ENCODE results near the gene CAMSAP1.

CAMSAP1 gene

DNA sequence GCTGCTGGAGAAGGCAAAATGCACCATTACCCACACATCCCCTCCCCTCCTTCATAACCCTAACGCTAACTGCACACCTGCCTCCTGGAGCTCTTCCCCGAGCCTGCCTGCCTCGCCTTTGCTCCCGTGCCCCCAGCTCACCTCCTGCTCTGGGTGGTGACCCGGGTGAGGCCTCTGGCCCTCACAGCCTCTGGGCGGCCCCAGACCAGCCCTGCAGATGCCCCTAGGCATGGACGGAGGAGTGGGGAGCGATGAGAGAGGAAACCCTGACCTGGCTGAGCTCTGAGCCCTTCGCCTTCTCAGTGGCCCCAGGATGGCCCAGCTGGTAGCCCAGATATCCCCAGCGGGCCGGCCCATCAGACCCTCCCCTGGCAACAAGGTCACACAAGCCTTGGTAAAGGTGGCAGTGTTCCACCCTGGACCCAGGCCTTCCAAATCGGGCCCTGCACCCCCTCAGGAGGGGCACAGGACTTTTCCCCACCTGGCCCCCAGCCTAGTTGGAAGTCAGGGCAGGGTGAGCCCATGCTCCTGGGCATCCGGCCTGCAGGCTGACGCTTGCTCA lies 14.5 kb upstream of the CAMSAP1 start:
- Histone ChIP-seq H2AK5ac (ENCODE audit: low read length, severe bottlenecking) (no peak overlapping the region), H3K23ac (ENCODE audit: low read length in 2 of 2) (no peak overlapping the region), H2AFZ (ENCODE audit: low read depth, low read length) (no peak overlapping the region), H3K4me2 (ENCODE audit: low read length, poor library complexity, severe bottlenecking) (no peak overlapping the region), H3K79me1 (replicated peaks; ENCODE audit: low read length, poor library complexity, severe bottlenecking) (no peaks in the 10 kb centered on the region), H3K4me3 (ENCODE audit: insufficient read depth in 1 of 2, low read depth in 1 of 2, low read length in 2 of 2) (no peak overlapping the region), H3K27me3 (ENCODE audit: control insufficient read depth in 1 of 2, insufficient read depth in 1 of 2, low read length in 2 of 2) (no peaks in the 10 kb centered on the region), H3K18ac (ENCODE audit: low read depth in 1 of 2, low read length in 2 of 2) (no peak overlapping the region), H2BK5ac (ENCODE audit: low read depth, low read length, poor library complexity, severe bottlenecking) (no peak overlapping the region), H3K14ac (ENCODE audit: low read length in 2 of 2) (no peak overlapping the region), H3K9ac (ENCODE audit: low read length) (no peak overlapping the region), H2BK120ac (ENCODE audit: low read depth, low read length) (no peak overlapping the region), H3K4ac (ENCODE audit: low read depth in 1 of 2, low read length in 2 of 2) (no peak overlapping the region), H2BK12ac (ENCODE audit: low read length in 2 of 2) (no peak overlapping the region), H3K36me3 (ENCODE audit: control insufficient read depth in 1 of 2, insufficient read depth in 2 of 2, low read depth in 1 of 2, low read length in 2 of 2) (peaks cover 0 to 15% of the 10 kb centered on the region in 2 experiments), H4K8ac (ENCODE audit: low read length) (peak overlapping the region; percentile 53), H3K9me3 (ENCODE audit: control insufficient read depth, low read length) (peaks cover 11% of the 10 kb centered on the region), H3K27ac (ENCODE audit: low read length, poor library complexity, severe bottlenecking) (no peak overlapping the region), H4K91ac (ENCODE audit: low read length) (no peak overlapping the region), H2BK15ac (ENCODE audit: low read depth, poor library complexity, severe bottlenecking) (peak overlapping the region; percentile 41), H3K4me1 (ENCODE audit: control insufficient read depth, insufficient read depth, low read depth, low read length) (peaks cover 7% of the 10 kb centered on the region)
- WGBS: 94% methylated on average over 14 of the region's 14 CpGs
- DNase-seq: no peak

DNA sequence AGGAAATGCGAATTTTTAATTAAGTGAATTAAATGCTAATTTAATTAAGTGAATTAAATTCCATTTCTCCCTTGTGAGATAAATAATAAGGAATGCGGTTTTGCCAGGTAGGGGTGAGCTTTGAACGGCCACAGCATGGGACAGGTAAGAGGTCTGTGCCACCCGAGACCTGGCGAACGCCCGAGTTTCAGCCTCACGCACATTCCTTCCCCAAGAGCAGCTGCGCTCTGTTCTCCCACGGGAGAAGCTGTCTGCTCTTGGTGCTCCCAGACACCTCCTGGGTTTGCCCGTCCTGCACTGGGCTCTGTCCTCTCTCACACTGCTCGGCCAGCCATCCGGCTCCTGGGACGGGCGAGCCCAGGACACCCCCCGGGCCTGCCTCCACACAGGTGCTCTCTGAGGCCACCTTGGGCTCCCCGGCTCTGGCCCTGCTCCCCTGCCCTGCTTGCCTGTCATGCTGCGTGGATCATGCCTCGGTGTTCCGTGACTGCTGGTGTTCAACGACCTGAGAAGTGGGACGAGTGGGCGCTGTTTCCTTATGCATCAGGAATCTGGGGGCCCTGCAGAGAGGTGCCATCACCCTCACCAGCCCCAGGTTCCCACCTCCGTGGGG lies 13.7 kb upstream of the CAMSAP1 start:
- no peaks in the 10 kb centered on the region for H3K4me1 ChIP-seq (ENCODE audit: control insufficient read depth, insufficient read depth, low read depth, low read length)
- H3K23ac ChIP-seq (ENCODE audit: low read length in 2 of 2): no peak overlapping the region
- no peak overlapping the region for H4K8ac ChIP-seq (ENCODE audit: low read length)
- H3K27ac ChIP-seq (ENCODE audit: low read length, poor library complexity, severe bottlenecking): no peak overlapping the region
- H2BK5ac ChIP-seq (ENCODE audit: low read depth, low read length, poor library complexity, severe bottlenecking): no peak overlapping the region
- H2BK120ac ChIP-seq (ENCODE audit: low read depth, low read length): no peak overlapping the region
- DNase-seq: no peak
- no peak overlapping the region for H3K18ac ChIP-seq (ENCODE audit: low read depth in 1 of 2, low read length in 2 of 2)
- no peak overlapping the region for H3K14ac ChIP-seq (ENCODE audit: low read length in 2 of 2)
- no peak overlapping the region for H2AK5ac ChIP-seq (ENCODE audit: low read length, severe bottlenecking)
- 91% methylated on average over 23 of the region's 24 CpGs for WGBS
- no peaks in the 10 kb centered on the region for H3K79me1 ChIP-seq (replicated peaks; ENCODE audit: low read length, poor library complexity, severe bottlenecking)
- no peak overlapping the region for H4K91ac ChIP-seq (ENCODE audit: low read length)
- peaks cover 6 to 14% of the 10 kb centered on the region in 2 experiments for H3K36me3 ChIP-seq (ENCODE audit: control insufficient read depth in 1 of 2, insufficient read depth in 2 of 2, low read depth in 1 of 2, low read length in 2 of 2)
- H2BK12ac ChIP-seq (ENCODE audit: low read length in 2 of 2): no peak overlapping the region
- H3K9me3 ChIP-seq (ENCODE audit: control insufficient read depth, low read length): peaks cover 19% of the 10 kb centered on the region
- no peak overlapping the region for H3K9ac ChIP-seq (ENCODE audit: low read length)
- H3K4me3 ChIP-seq (ENCODE audit: insufficient read depth in 1 of 2, low read depth in 1 of 2, low read length in 2 of 2): no peak overlapping the region
- no peak overlapping the region for H3K4me2 ChIP-seq (ENCODE audit: low read length, poor library complexity, severe bottlenecking)
- no peak overlapping the region for H2BK15ac ChIP-seq (ENCODE audit: low read depth, poor library complexity, severe bottlenecking)
- no peak overlapping the region for H2AFZ ChIP-seq (ENCODE audit: low read depth, low read length)
- H3K27me3 ChIP-seq (ENCODE audit: control insufficient read depth in 1 of 2, insufficient read depth in 1 of 2, low read length in 2 of 2): no peaks in the 10 kb centered on the region
- no peak overlapping the region for H3K4ac ChIP-seq (ENCODE audit: low read depth in 1 of 2, low read length in 2 of 2)

DNA sequence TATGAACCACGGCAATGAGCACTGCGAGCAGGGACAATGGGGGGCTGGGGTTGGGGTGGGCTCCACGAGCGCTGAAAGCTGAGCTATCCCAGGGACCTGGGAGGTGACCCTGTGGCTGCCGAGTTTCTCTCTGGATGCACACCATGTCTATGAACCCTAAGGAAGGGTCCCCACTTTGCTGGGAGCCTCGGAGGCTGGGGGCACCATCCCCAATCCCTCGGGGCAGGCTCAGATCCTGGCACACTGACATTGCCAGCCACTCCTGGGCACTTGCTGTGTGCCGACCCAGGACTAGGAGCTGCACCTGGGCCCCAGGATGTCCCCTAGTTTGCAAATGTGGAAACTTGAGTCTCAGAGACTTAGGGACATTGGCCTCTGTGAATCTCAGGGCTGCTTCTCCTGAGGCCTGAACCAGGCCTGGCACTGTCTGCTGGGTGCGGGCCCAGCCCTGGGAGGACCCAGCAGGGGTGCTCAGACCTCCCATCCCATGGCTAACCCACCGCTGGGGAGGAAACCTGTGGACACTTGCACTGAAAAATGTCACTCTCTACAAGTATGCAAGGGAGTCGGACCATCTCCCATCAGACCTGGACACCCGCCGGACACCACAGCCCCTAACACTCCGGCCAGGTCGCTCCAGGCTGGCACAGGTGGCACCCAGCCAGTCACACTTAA lies 13.0 kb upstream of the CAMSAP1 start:
- Histone ChIP-seq H2BK120ac (ENCODE audit: low read depth, low read length) (no peak overlapping the region), H3K79me1 (replicated peaks; ENCODE audit: low read length, poor library complexity, severe bottlenecking) (peaks cover under 1% of the 10 kb centered on the region), H2AK5ac (ENCODE audit: low read length, severe bottlenecking) (no peak overlapping the region), H3K9me3 (ENCODE audit: control insufficient read depth, low read length) (peaks cover 26% of the 10 kb centered on the region), H2BK5ac (ENCODE audit: low read depth, low read length, poor library complexity, severe bottlenecking) (no peak overlapping the region), H3K23ac (ENCODE audit: low read length in 2 of 2) (no peak overlapping the region), H3K4me1 (ENCODE audit: control insufficient read depth, insufficient read depth, low read depth, low read length) (no peaks in the 10 kb centered on the region), H4K91ac (ENCODE audit: low read length) (no peak overlapping the region), H2BK15ac (ENCODE audit: low read depth, poor library complexity, severe bottlenecking) (no peak overlapping the region), H3K14ac (ENCODE audit: low read length in 2 of 2) (no peak overlapping the region), H3K18ac (ENCODE audit: low read depth in 1 of 2, low read length in 2 of 2) (no peak overlapping the region), H3K36me3 (ENCODE audit: control insufficient read depth in 1 of 2, insufficient read depth in 2 of 2, low read depth in 1 of 2, low read length in 2 of 2) (peaks cover 12 to 13% of the 10 kb centered on the region in 2 experiments), H3K4ac (ENCODE audit: low read depth in 1 of 2, low read length in 2 of 2) (no peak overlapping the region), H3K27ac (ENCODE audit: low read length, poor library complexity, severe bottlenecking) (no peak overlapping the region), H2AFZ (ENCODE audit: low read depth, low read length) (no peak overlapping the region), H2BK12ac (ENCODE audit: low read length in 2 of 2) (no peak overlapping the region), H4K8ac (ENCODE audit: low read length) (no peak overlapping the region), H3K4me3 (ENCODE audit: insufficient read depth in 1 of 2, low read depth in 1 of 2, low read length in 2 of 2) (no peak overlapping the region), H3K4me2 (ENCODE audit: low read length, poor library complexity, severe bottlenecking) (no peak overlapping the region), H3K27me3 (ENCODE audit: control insufficient read depth in 1 of 2, insufficient read depth in 1 of 2, low read length in 2 of 2) (no peaks in the 10 kb centered on the region), H3K9ac (ENCODE audit: low read length) (no peak overlapping the region)
- no peak for DNase-seq
- WGBS: 91% methylated on average over 15 of the region's 15 CpGs

DNA sequence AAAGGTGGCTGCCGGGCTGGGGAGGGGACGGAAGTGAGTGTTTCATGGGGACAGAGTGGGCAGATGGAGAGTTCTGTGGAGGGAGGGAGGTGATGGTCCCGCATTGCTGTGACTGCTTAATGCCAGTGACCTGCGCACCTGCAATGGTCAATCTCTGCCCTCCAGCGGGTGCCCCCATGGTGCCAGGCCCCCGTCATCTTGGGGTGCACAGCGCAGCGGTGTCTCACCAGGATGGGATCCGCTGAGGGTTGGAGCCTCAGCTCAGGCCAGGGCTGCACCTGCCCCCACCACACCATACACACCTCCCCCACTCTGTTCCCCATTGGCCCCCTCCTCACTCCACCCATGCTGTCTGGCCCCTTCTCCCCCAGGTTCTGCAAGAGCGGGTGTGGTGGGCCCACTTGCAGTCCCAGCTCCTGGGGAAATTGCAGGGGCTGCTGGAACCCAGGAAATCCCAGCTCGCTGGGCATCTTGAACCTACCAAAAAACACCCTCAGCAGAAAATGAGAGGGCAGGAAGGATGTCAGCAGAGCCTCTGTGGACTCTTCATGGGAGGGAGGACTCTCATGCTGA lies 12.1 kb upstream of the CAMSAP1 start:
- Histone ChIP-seq H3K18ac (ENCODE audit: low read depth in 1 of 2, low read length in 2 of 2) (no peak overlapping the region), H2AFZ (ENCODE audit: low read depth, low read length) (no peak overlapping the region), H3K4me1 (ENCODE audit: control insufficient read depth, insufficient read depth, low read depth, low read length) (no peaks in the 10 kb centered on the region), H2BK15ac (ENCODE audit: low read depth, poor library complexity, severe bottlenecking) (no peak overlapping the region), H2BK12ac (ENCODE audit: low read length in 2 of 2) (no peak overlapping the region), H4K8ac (ENCODE audit: low read length) (no peak overlapping the region), H3K9me3 (ENCODE audit: control insufficient read depth, low read length) (peaks cover 35% of the 10 kb centered on the region), H3K27me3 (ENCODE audit: control insufficient read depth in 1 of 2, insufficient read depth in 1 of 2, low read length in 2 of 2) (no peaks in the 10 kb centered on the region), H3K23ac (ENCODE audit: low read length in 2 of 2) (no peak overlapping the region), H2BK5ac (ENCODE audit: low read depth, low read length, poor library complexity, severe bottlenecking) (no peak overlapping the region), H3K4ac (ENCODE audit: low read depth in 1 of 2, low read length in 2 of 2) (no peak overlapping the region), H3K14ac (ENCODE audit: low read length in 2 of 2) (no peak overlapping the region), H3K4me2 (ENCODE audit: low read length, poor library complexity, severe bottlenecking) (no peak overlapping the region), H3K9ac (ENCODE audit: low read length) (no peak overlapping the region), H2BK120ac (ENCODE audit: low read depth, low read length) (no peak overlapping the region), H3K27ac (ENCODE audit: low read length, poor library complexity, severe bottlenecking) (no peak overlapping the region), H3K4me3 (ENCODE audit: insufficient read depth in 1 of 2, low read depth in 1 of 2, low read length in 2 of 2) (no peak overlapping the region), H3K36me3 (ENCODE audit: control insufficient read depth in 1 of 2, insufficient read depth in 2 of 2, low read depth in 1 of 2, low read length in 2 of 2) (peaks cover 18 to 23% of the 10 kb centered on the region in 2 experiments), H3K79me1 (replicated peaks; ENCODE audit: low read length, poor library complexity, severe bottlenecking) (peaks cover 9% of the 10 kb centered on the region), H4K91ac (ENCODE audit: low read length) (no peak overlapping the region), H2AK5ac (ENCODE audit: low read length, severe bottlenecking) (no peak overlapping the region)
- DNase-seq: no peak
- 98% methylated on average over 9 of the region's 11 CpGs for WGBS
